ENCODE results near the gene HIBADH. TPM values are rescaled to one million over a fixed set of nuclear protein-coding genes. Genes with fewer than 3 reads are reported as not detected.
"Not testable (repeated sequence)": the region's sequence is repeated elsewhere in the genome, so short reads cannot be mapped to it uniquely, and the experiment has no call there.

Gene HIBADH
- polyA plus RNA-seq, 1 donor (not counting 4 experiments of a cell fraction or from before 2014, with no cell fraction given) = 42.6 TPM

DNA sequence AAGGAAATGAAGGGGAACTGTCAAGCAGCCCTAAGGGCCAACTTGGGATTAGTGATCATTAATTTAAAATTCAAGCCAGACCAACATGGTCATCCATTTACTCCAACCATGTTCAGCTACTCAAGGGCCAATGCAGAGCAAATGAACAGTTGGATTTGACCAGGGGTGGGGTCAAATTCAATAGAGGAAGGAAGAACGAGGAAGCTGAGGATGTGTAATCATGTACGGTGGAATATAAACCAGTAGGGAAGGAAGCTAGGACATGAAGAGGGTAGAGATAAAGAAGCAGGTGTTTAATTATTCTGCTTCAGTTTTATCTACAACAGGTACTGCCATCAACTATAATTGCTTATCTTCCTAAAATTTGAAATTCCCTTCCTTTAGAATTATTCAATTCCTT, 81.6 kb downstream of the HIBADH start:
- dilution Hi-C loops (cut with MboI; ENCODE audit: extremely low pct_ligation_motif_present, low sequenced_read_pairs) = loop anchor here (25.0 kb wide), 1 partner anchor 369 kb away; the partner anchor contains the start of gene HOXA13
- no peaks in the 10 kb centered on the region for H3K27me3 ChIP-seq (ENCODE audit: control insufficient read depth, extremely low read depth, insufficient read depth, low read length)

GRCh38 chr7:27579565-27579964, 83.1 kb downstream of the HIBADH start:
- Histone ChIP-seq H2AFZ (ENCODE audit: control insufficient read depth, low read length) (no peak overlapping the region), H3K36me3 (ENCODE audit: control insufficient read depth in 2 of 2, extremely low read depth in 1 of 2, insufficient read depth in 2 of 2, low read length in 2 of 2) (no peaks in the 10 kb centered on the region), H3K9ac (ENCODE audit: control insufficient read depth, extremely low read depth, insufficient read depth, low read length) (no peak overlapping the region), H3K9me3 (ENCODE audit: control insufficient read depth, low read depth, low read length) (no peaks in the 10 kb centered on the region), H3K9me1 (ENCODE audit: control insufficient read depth, extremely low read depth, insufficient read depth, low read length) (no peaks in the 10 kb centered on the region), H3K4me3 (ENCODE audit: control insufficient read depth in 2 of 3, extremely low read depth in 1 of 3, insufficient read depth in 2 of 3, low read depth in 1 of 3, low read length in 3 of 3) (no peak overlapping the region), H3K4me2 (ENCODE audit: control insufficient read depth, extremely low read depth, insufficient read depth, low read depth, low read length) (no peak overlapping the region), H3K79me2 (ENCODE audit: control insufficient read depth, insufficient read depth, low read length) (no peaks in the 10 kb centered on the region), H3K4me1 (ENCODE audit: control insufficient read depth, extremely low read depth, insufficient read depth, low read length) (no peaks in the 10 kb centered on the region), H3K27me3 (ENCODE audit: control insufficient read depth, extremely low read depth, insufficient read depth, low read length) (no peaks in the 10 kb centered on the region), H3K27ac (ENCODE audit: control insufficient read depth, insufficient read depth, low read length) (no peak overlapping the region), H4K20me1 (ENCODE audit: control insufficient read depth, extremely low read depth, insufficient read depth, low read length) (no peaks in the 10 kb centered on the region)
- no peak for FAIRE-seq
- no peak for DNase-seq (ENCODE audit: low read depth, low spot score)
- dilution Hi-C loops (cut with MboI; ENCODE audit: extremely low pct_ligation_motif_present, low sequenced_read_pairs) = loop anchor here (25.0 kb wide), 1 partner anchor 367 kb away; the partner anchor contains the start of gene HOXA13
- TF ChIP-seq CTCF (optimal IDR thresholded peaks at IDR 0.05 in 1 of 3, IDR thresholded peaks at IDR 0.05 in 1 of 3, conservative IDR thresholded peaks at IDR 0.05 in 1 of 3; ENCODE audit: extremely low read depth in 1 of 3, insufficient read depth in 2 of 3, low read length in 3 of 3) (no peak), EZH2 (IDR thresholded peaks at IDR 0.05; ENCODE audit: low read length) (no peak)

More for the DNA sequence above, 81.6 kb downstream of the HIBADH start:
- H3K36me3 ChIP-seq (ENCODE audit: control insufficient read depth in 2 of 2, extremely low read depth in 1 of 2, insufficient read depth in 2 of 2, low read length in 2 of 2) = no peaks in the 10 kb centered on the region
- no peaks in the 10 kb centered on the region for H4K20me1 ChIP-seq (ENCODE audit: control insufficient read depth, extremely low read depth, insufficient read depth, low read length)
- H3K4me3 ChIP-seq (ENCODE audit: control insufficient read depth in 2 of 3, extremely low read depth in 1 of 3, insufficient read depth in 2 of 3, low read depth in 1 of 3, low read length in 3 of 3) = no peak overlapping the region
- no peak overlapping the region for H3K9ac ChIP-seq (ENCODE audit: control insufficient read depth, extremely low read depth, insufficient read depth, low read length)
- no peaks in the 10 kb centered on the region for H3K79me2 ChIP-seq (ENCODE audit: control insufficient read depth, insufficient read depth, low read length)
- no peak overlapping the region for H3K4me2 ChIP-seq (ENCODE audit: control insufficient read depth, extremely low read depth, insufficient read depth, low read depth, low read length)
- H3K9me3 ChIP-seq (ENCODE audit: control insufficient read depth, low read depth, low read length) = no peaks in the 10 kb centered on the region
- H3K9me1 ChIP-seq (ENCODE audit: control insufficient read depth, extremely low read depth, insufficient read depth, low read length) = no peaks in the 10 kb centered on the region
- H2AFZ ChIP-seq (ENCODE audit: control insufficient read depth, low read length) = no peak overlapping the region
- FAIRE-seq = no peak
- no peak overlapping the region for H3K27ac ChIP-seq (ENCODE audit: control insufficient read depth, insufficient read depth, low read length)
- no peak for DNase-seq (ENCODE audit: low read depth, low spot score)
- no peak for TF ChIP-seq EZH2 (IDR thresholded peaks at IDR 0.05; ENCODE audit: low read length)
- TF ChIP-seq CTCF (optimal IDR thresholded peaks at IDR 0.05 in 1 of 3, IDR thresholded peaks at IDR 0.05 in 1 of 3, conservative IDR thresholded peaks at IDR 0.05 in 1 of 3; ENCODE audit: extremely low read depth in 1 of 3, insufficient read depth in 2 of 3, low read length in 3 of 3) = no peak
- no peaks in the 10 kb centered on the region for H3K4me1 ChIP-seq (ENCODE audit: control insufficient read depth, extremely low read depth, insufficient read depth, low read length)

GRCh38 chr7:27578169-27578568, 84.5 kb downstream of the HIBADH start:
- not testable (repeated sequence) for FAIRE-seq; H3K4me3 ChIP-seq (ENCODE audit: control insufficient read depth in 2 of 3, extremely low read depth in 1 of 3, insufficient read depth in 2 of 3, low read depth in 1 of 3, low read length in 3 of 3); H3K9ac ChIP-seq (ENCODE audit: control insufficient read depth, extremely low read depth, insufficient read depth, low read length); H3K27me3 ChIP-seq (ENCODE audit: control insufficient read depth, extremely low read depth, insufficient read depth, low read length); H3K9me3 ChIP-seq (ENCODE audit: control insufficient read depth, low read depth, low read length); H3K79me2 ChIP-seq (ENCODE audit: control insufficient read depth, insufficient read depth, low read length); H3K4me2 ChIP-seq (ENCODE audit: control insufficient read depth, extremely low read depth, insufficient read depth, low read depth, low read length); H2AFZ ChIP-seq (ENCODE audit: control insufficient read depth, low read length); H3K4me1 ChIP-seq (ENCODE audit: control insufficient read depth, extremely low read depth, insufficient read depth, low read length); DNase-seq (ENCODE audit: low read depth, low spot score); H3K36me3 ChIP-seq (ENCODE audit: control insufficient read depth in 2 of 2, extremely low read depth in 1 of 2, insufficient read depth in 2 of 2, low read length in 2 of 2); H3K9me1 ChIP-seq (ENCODE audit: control insufficient read depth, extremely low read depth, insufficient read depth, low read length); H4K20me1 ChIP-seq (ENCODE audit: control insufficient read depth, extremely low read depth, insufficient read depth, low read length); H3K27ac ChIP-seq (ENCODE audit: control insufficient read depth, insufficient read depth, low read length)
- dilution Hi-C loops (cut with MboI; ENCODE audit: extremely low pct_ligation_motif_present, low sequenced_read_pairs) = loop anchor here (25.0 kb wide), 1 partner anchor 366 kb away; the partner anchor contains the start of gene HOXA13
